NCI-H187 (cell line): ENCODE data around the gene SGPL1.

ENCODE experiments used
- DNase-seq, 2 experiments: peaks; one replicate each; lab custom pipeline; 2025; lab: John Stamatoyannopoulos, UW

The SGPL1 gene

GRCh38 chr10:70921285-70921684 lies 105.5 kb downstream of the SGPL1 start:
- no peak for DNase-seq

DNA sequence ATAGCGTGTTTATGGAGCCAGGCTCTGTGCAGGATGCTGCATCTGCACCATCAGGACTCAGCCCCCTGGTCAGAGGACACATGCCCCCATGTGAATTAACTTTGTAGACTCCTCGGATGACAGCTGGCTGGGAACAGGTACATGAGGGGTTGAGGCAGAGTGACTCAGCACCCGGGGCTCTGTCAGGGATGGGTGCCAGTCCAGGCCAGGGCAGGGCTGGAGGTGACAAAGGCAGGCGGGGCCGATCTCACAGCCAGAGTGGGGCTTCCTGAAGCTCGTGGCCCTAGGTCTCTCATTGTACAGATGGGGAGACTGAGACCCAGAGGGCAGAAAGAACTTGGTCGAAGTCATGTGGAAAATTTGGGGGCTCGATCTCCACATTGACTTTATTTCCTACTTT lies 107.9 kb downstream of the SGPL1 start:
- DNase-seq: no peak

DNA sequence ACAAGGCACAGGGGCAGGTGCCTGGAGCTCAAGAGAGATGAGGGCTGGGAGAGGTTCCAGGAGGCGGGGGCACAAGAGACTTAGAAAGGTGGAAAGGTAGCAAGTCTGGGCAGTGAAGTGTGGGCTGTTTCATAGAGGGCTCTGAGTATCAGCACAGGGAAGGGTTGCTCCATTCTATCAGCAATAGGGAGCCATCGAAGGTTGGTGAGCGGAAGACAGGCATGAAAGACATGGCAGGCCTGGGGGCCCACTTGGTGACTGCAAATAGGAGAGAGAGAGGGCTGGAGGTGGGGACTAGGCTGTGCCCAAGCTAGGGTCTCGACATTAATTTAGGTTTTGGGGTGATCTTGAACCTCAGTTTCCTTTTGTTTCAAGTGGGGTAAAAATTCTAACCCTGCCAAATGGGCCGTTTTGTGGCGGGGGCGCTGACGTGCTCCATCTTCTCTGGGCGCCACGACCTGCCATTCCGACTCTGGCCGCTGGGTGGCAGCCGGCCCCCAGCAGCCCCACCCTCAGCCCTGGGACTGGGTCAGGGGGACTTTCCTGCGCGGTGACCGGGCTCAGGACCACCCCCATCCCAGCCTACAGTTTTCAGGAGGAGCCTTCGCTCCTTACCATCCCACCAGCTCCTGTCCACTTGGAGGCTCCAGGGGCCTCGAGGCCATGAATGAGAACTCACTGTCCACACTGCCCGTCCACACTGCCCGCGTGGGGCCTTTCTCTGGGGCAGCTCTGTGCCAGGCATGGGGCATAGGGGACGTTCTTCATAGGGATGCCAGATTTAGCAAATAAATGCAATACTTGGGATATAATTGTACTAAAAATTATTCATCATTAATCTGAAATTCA lies 109.9 kb downstream of the SGPL1 start:
- DNase-seq: peak in 1 of 2 experiments; percentile 2

GRCh38 chr10:70926226-70927000 lies 110.7 kb downstream of the SGPL1 start:
- DNase-seq: no peak

DNA sequence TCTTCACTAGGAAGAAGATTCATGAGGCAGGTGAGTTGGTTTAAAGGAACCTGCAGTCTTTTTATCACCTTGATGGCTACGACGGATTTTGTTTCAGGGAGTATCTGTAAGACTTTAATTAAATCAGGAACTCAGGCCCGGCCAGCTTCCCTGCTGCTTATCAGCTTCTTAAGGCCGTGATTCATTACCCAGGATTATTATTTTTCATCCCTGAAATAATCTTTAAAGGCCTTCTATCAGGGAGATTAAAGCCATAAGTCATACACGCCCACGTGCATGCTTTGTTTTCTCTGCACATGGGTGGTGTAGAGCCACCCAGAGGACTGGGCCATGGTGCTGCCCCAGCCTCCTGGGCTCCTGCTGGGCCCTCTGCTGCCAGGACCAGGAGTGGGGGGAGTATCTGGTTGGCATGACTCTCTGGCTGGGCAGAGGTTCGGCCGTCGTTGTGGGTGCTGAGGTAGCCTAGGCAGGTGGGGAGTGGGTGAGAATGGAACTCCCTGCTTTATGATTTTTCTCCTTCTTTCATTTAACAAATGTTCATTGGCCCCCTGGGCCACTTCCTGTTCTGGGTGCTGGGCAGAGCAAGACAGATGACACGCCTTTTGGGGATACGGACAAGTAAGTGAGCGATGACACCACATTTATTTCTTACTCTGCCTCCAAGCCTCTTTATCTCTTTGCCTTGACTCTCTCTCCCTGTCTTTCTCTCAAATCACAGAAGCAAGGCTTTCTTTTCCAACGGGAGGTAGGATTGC lies 111.6 kb downstream of the SGPL1 start:
- DNase-seq: no peak

DNA sequence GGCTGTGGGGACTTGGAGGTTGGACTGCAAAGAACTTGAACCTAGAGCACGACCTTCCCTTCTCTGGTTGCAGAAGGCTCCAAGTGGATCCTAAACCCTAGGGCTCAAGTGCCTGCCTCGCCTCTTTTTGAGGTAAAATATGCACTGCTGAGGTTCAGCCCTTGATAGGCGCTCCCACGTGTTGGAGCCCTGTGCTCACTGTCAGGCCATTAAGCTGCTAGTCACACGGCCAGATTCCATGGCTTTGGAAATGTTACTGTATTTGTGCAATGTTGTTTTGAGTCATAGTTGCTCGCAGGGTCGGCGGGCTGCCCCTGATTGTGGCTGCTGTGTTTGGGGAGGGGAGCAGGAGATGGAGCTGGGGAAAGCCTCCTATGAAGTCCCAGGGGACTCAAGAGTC lies 112.4 kb downstream of the SGPL1 start:
- no peak for DNase-seq

DNA sequence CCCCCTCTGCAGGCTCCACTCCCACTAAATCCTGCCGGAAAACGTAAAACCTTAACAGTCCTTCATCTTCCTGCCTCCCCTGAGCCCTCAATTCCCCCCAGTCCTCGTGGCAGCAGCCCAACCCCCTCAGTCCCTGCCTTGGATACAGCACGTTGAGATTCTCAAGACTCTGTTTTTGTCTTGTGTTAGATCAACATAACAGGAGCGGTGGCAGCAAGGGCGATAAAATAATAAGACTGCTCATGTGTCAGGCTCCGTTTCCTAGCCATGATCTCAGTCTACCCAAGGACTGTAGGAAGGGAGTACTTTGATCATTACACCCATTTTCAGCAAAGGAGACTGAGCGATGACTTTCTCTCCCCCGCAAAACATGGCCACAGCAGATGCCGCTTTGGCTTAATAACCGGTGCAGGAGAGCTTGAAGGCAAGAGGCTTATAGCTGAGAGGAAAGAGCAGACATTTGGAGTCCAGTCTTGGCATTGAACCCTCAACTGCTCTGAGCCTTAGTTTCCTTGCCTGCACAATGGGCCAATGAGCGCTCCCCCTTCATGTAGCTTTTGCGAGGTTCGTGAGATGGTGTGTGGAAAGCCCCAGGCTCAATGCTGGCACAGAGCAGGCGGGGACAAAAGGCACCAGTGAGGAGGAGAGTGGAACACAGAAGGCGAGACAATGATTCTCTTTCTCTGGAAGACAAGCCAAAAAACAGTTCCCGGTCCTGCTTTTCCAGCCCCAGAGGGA lies 114.7 kb downstream of the SGPL1 start:
- DNase-seq: no peak
